Activated CD8-positive, alpha-beta memory T cell treated with anti-CD3 and anti-CD28 coated beads, Interleukin-2, amount 10 ng/mL, durations not matched to agents 7 days and 5 days (primary cell): ENCODE data around the gene ITPRID2. TPM values are rescaled to one million over a fixed set of nuclear protein-coding genes. Genes with fewer than 3 reads are reported as not detected.
"Not testable (repeated sequence)": the region's sequence is repeated elsewhere in the genome, so short reads cannot be mapped to it uniquely, and the experiment has no call there.

Experiments used
- ATAC-seq: fragments of 150-1000 bp; cut with Tn5 transposase; one replicate; pipeline ENCODE4 v1.10.0; 2021; ENCODE audit warnings: moderate library complexity
- CTCF ChIA-PET: fragments of 350-600 bp; sonication (Branson Sonifier 250); formaldehyde crosslinking; loops from one replicate; lab custom pipeline; 2021; ENCODE audit warnings: antibody characterized with exemption; lab: Charles Lee
- DNase-seq: peaks from one replicate; pipeline ENCODE4 v3.0.0-alpha.2; 2020
- H3K27ac Mint-ChIP-seq: one replicate; pipeline ENCODE4 v1.8.0; 2021; ENCODE audit warnings: mild to moderate bottlenecking, mixed read lengths
- H3K27me3 Mint-ChIP-seq: one replicate; pipeline ENCODE4 v1.8.0; 2021; ENCODE audit warnings: mixed read lengths
- H3K36me3 Mint-ChIP-seq: one replicate; pipeline ENCODE4 v1.8.0; 2021; ENCODE audit warnings: mild to moderate bottlenecking, mixed read lengths
- H3K4me1 Mint-ChIP-seq: one replicate; pipeline ENCODE4 v1.8.0; 2021; ENCODE audit warnings: mixed read lengths
- H3K4me3 Mint-ChIP-seq: one replicate; pipeline ENCODE4 v1.8.0; 2021; ENCODE audit warnings: mild to moderate bottlenecking, moderate library complexity, mixed read lengths
- H3K9me3 Mint-ChIP-seq: one replicate; pipeline ENCODE4 v1.8.0; 2022; ENCODE audit warnings: low read depth, mixed read lengths
- total RNA-seq, 2 experiments: library from RNA; stranded (reverse); gene quantifications; one replicate each; pipeline ENCODE4 v1.2.3, GENCODE V29; 2021

ITPRID2 gene
- total RNA-seq, 2 experiments from 2014 or later = 51.9 to 68.6 TPM

- CTCF ChIA-PET, ATAC-seq: not testable (repeated sequence)
These were observed 69.6 kb downstream of the ITPRID2 start for GRCh38 chr2:181961167-181961566.

GRCh38 chr2:181962142-181962541 lies 70.6 kb downstream of the ITPRID2 start:
- no peak overlapping the region for H3K4me3 Mint-ChIP-seq
- H3K27me3 Mint-ChIP-seq = peaks cover 29% of the 10 kb centered on the region
- DNase-seq (no peak), ATAC-seq (no peak)
- no peaks in the 10 kb centered on the region for H3K36me3 Mint-ChIP-seq
- peaks cover 4% of the 10 kb centered on the region for H3K4me1 Mint-ChIP-seq
- no peak overlapping the region for H3K27ac Mint-ChIP-seq
- CTCF ChIA-PET = no interaction called here
- H3K9me3 Mint-ChIP-seq = no peaks in the 10 kb centered on the region

More at GRCh38 chr2:181961167-181961566, 69.6 kb downstream of the ITPRID2 start:
- peaks cover 22% of the 10 kb centered on the region for H3K27me3 Mint-ChIP-seq
- not testable (repeated sequence) for H3K4me1 Mint-ChIP-seq, DNase-seq, H3K27ac Mint-ChIP-seq, H3K9me3 Mint-ChIP-seq, H3K4me3 Mint-ChIP-seq, H3K36me3 Mint-ChIP-seq

- H3K27ac Mint-ChIP-seq = no peak overlapping the region
- peaks cover 30% of the 10 kb centered on the region for H3K27me3 Mint-ChIP-seq
- CTCF ChIA-PET = no interaction called here
- DNase-seq = no peak
- no peak overlapping the region for H3K4me3 Mint-ChIP-seq
- H3K4me1 Mint-ChIP-seq = no peaks in the 10 kb centered on the region
- H3K36me3 Mint-ChIP-seq = no peaks in the 10 kb centered on the region
- no peaks in the 10 kb centered on the region for H3K9me3 Mint-ChIP-seq
- no peak for ATAC-seq
These were observed 78.7 kb downstream of the ITPRID2 start for GRCh38 chr2:181970160-181970794.

GRCh38 chr2:181971032-181971431 lies 79.5 kb downstream of the ITPRID2 start:
- no peak for ATAC-seq
- Mint-ChIP-seq H3K4me1 (no peaks in the 10 kb centered on the region), H3K27me3 (peaks cover 27% of the 10 kb centered on the region), H3K9me3 (no peaks in the 10 kb centered on the region), H3K4me3 (no peak overlapping the region), H3K27ac (no peak overlapping the region), H3K36me3 (no peaks in the 10 kb centered on the region)
- CTCF ChIA-PET = no interaction called here
- no peak for DNase-seq

GRCh38 chr2:181972431-181973170 lies 81.1 kb downstream of the ITPRID2 start:
- H3K27ac Mint-ChIP-seq = no peak overlapping the region
- no peaks in the 10 kb centered on the region for H3K36me3 Mint-ChIP-seq
- no peak overlapping the region for H3K4me3 Mint-ChIP-seq
- H3K4me1 Mint-ChIP-seq = no peaks in the 10 kb centered on the region
- CTCF ChIA-PET = no interaction called here
- no peaks in the 10 kb centered on the region for H3K9me3 Mint-ChIP-seq
- H3K27me3 Mint-ChIP-seq = peaks cover 18% of the 10 kb centered on the region
- ATAC-seq = no peak
- DNase-seq = no peak

- H3K9me3 Mint-ChIP-seq = no peaks in the 10 kb centered on the region
- peaks cover 12% of the 10 kb centered on the region for H3K27me3 Mint-ChIP-seq
- no peaks in the 10 kb centered on the region for H3K4me1 Mint-ChIP-seq
- H3K4me3 Mint-ChIP-seq = no peak overlapping the region
- CTCF ChIA-PET = no interaction called here
- no peak overlapping the region for H3K27ac Mint-ChIP-seq
- no peak for ATAC-seq
- DNase-seq = no peak
- no peaks in the 10 kb centered on the region for H3K36me3 Mint-ChIP-seq
These were observed 81.7 kb downstream of the ITPRID2 start for GRCh38 chr2:181973171-181973783.

- H3K9me3 Mint-ChIP-seq = no peaks in the 10 kb centered on the region
- ATAC-seq (no peak), DNase-seq (no peak)
- H3K4me3 Mint-ChIP-seq = no peak overlapping the region
- H3K36me3 Mint-ChIP-seq = no peaks in the 10 kb centered on the region
- H3K27me3 Mint-ChIP-seq = peaks cover 8% of the 10 kb centered on the region
- CTCF ChIA-PET = no interaction called here
- no peak overlapping the region for H3K27ac Mint-ChIP-seq
- H3K4me1 Mint-ChIP-seq = no peaks in the 10 kb centered on the region
These were observed 86.3 kb downstream of the ITPRID2 start for GRCh38 chr2:181977661-181978350.

GRCh38 chr2:181978351-181979150 lies 87.0 kb downstream of the ITPRID2 start:
- Mint-ChIP-seq H3K4me1 (no peaks in the 10 kb centered on the region), H3K27me3 (peaks cover 8% of the 10 kb centered on the region), H3K4me3 (no peak overlapping the region), H3K36me3 (no peaks in the 10 kb centered on the region), H3K9me3 (no peaks in the 10 kb centered on the region), H3K27ac (no peak overlapping the region)
- CTCF ChIA-PET = interaction anchor here (1.1 kb wide), 1 partner anchor 24 kb away, joined by 3 read pairs; no protein-coding TSS in a partner anchor
- ATAC-seq (no peak), DNase-seq (no peak)

Other genes starting within 250 kb of the ITPRID2 start
- not detected for gene CERKL, start 234.6 kb upstream of the ITPRID2 start, total RNA-seq
- not detected for gene NEUROD1, start 211.2 kb upstream of the ITPRID2 start, total RNA-seq
- gene PPP1R1C, start 94.1 kb downstream of the ITPRID2 start, total RNA-seq = not detected